Lung microvascular endothelial cell (primary cell): ENCODE results near the gene MECR. TPM values are rescaled to one million over a fixed set of nuclear protein-coding genes. Genes with fewer than 3 reads are reported as not detected.
A peak's percentile ranks its signal among the peaks of the same experiment; 100 is the strongest.
"Not testable (repeated sequence)": the region's sequence is repeated elsewhere in the genome, so short reads cannot be mapped to it uniquely, and the experiment has no call there.

ENCODE experiments used
- DNase-seq, 2 donors: peaks; one replicate each; pipeline versions ENCODE4 v3.0.0 to v3.0.0-alpha.2; 2010; ENCODE audit warnings: low read depth in 2 of 2
- total RNA-seq: library from RNA; depleted of rRNA; stranded (reverse); fragments of >200 nt; gene quantifications from 2 replicates; pipeline ENCODE4 v1.2.1, GENCODE V29; 2014

Gene MECR
- total RNA-seq, 1 donor from 2014 or later: 12.7 TPM

DNA sequence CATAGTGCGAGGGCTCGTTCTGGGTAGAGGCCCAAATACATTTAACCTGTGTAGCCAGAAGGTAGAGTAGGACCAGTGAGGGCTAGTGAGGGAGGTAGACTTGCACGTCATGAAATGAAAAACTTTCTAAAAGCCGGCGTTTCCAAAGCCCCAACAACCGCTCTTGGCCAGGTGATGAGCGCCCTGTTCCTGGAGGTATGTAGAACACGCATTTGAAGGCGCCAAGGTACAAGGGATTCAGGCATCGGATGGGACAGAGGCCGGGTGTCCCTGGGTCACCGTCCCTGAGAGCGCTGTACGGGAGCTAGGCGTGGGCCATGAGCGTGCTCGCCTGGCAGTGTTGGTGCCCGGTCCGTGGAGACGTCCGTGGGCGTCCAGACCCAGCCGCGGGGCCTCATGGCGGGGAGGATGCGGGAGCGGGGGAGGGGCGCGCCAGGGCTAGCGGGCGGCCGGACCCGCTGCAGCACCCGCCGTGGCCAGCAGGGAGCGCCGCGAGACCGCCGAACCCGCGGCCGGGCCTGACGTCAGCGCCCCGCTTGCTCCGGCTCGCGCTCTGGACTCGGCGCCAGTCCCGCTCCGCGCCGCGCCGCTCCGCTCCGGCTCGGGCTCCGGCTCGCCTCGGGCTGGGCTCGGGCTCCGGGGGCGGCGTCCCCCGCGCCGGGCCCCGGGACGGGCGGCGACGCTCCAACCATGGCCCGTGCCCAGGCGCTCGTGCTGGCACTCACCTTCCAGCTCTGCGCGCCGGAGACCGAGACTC is 5.4 kb upstream of the MECR start, which contains the start of gene PTPRU:
Gene PTPRU, plus strand, starts transcription at position 568 of the 757 bp plus-strand sequence. Its CDS starts 123 bp downstream, at position 691.
- peak; percentile 74 to 84 for DNase-seq

DNA sequence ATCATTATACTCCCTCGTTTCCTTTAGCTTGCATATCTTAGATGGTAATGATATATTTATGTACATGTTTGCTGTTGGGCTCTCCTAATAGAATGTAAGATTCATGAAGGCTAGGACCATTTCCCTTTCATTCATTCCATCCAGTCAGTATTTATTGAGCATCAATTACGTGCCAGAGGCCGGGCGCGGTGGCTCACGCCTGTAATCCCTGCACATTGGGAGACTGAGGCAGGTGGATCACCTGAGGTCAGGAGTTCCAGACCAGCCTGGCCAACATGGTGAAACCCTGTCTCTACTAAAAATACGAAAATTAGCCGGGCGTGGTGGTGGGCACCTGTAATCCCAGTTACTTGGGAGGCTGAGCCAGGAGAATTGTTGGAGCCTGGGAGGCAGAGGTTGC is 4.1 kb upstream of the MECR start:
- DNase-seq: not testable (repeated sequence)

DNA sequence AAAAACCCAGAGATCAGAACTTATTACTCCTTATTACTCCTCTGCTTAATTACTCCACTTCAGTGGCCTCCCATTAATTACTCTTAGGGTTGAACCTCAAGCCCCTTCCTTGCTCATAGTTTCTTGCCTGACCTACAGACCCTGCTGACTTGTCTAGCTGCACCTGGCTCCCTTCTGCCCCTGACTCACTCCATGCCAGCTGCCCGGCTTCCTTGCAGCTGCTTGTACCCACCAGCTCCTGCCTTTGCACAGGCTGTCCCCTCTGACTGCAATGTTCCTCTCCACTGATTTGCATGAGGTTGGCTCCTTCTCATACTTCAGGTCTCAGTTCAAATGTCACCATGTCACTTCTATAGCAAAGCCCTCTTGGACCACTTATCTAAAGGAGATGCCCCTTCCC is 3.7 kb upstream of the MECR start:
- DNase-seq: no peak

DNA sequence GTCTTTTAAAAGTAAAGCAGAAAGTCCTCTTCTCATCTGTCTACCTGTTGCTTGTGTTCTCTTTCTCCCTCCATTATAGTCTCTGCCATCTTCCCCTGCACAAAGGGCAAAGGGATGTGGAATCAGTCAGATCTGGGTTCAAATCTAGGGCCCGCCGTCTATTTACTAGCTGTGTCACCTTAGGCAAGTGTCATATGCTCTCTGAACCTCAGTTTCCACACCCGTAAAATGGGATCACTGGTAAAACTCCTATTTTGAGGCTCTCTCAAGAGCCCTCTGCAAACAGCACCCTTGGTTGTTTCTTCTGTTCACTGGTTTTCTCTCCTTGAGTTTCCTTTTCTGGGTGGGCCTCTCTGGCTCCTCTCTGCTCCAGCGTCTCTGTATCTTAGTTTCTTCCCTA is 3.0 kb upstream of the MECR start:
- no peak for DNase-seq

DNA sequence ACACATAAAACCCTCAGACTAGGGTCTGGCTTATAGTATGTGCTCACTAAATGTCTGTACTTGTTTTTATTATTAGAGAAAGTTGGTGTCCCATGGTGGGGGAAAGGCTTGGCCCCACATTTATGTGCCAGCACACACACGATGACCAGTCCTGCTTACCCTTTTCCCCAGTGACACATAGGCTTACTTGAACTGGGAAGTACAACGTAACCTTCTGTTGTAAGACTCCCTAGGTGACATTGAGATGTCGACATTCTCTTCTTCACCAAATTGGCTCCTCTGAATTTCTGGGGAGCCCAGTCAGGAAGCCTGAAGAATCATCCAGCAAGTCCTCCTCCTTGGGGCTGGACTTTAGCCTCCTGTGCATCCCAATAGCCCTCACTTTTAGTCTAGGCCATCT is 1.7 kb upstream of the MECR start:
- no peak for DNase-seq

DNA sequence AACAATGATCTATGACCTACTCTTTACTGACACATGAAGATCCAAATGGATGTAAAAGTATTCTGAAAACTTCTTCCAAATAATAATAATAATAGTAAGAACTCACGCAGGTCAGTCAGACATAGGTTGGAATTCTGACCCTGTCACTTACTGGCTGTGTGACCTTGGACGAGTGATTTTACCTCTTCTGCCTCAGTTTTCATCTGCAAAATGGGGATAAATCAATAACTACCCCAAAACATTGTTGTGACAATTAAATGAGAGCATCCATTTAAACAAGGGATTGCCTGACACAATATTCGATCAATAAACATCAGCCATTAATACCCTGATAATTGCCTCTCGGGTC is 556 bp downstream of the MECR start:
- no peak for DNase-seq

DNA sequence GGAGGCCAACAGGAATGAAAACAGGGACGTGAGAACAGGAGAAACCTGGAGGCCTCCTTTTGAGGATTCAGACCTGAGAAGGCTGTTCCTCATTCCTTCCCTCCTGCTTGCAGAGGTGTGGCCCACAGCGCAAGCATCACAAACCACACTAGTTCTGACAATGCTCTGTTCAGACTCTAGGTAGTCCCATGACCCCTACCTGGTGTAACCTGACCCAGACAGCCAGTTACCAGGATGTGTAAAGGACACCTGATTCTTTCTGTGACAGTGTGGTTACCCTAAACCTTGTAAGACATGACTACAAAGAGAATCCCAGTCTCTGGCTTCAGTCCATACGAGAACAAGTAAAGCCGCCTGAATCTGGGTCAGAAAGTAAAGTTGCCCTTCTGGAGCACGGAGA is 3.2 kb downstream of the MECR start:
- no peak for DNase-seq

DNA sequence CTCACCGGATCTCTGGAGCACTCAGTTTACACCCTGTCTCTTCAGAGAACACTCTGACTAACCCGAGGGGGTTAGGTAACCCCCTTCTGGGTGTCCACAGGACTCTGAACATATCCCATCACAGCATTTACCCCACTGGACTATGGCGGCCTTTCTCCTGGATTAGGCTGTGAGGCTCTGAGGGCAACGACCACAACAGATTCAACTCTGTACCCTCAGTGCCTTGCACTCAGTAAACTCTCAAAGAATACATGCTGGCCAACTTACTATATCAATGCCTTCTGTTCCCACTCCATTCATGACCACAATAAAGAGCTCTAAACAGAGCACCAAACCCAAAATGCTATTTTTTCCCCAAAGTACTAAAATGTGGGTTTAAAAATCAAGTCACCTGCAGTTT is 5.4 kb downstream of the MECR start:
- no peak for DNase-seq

DNA sequence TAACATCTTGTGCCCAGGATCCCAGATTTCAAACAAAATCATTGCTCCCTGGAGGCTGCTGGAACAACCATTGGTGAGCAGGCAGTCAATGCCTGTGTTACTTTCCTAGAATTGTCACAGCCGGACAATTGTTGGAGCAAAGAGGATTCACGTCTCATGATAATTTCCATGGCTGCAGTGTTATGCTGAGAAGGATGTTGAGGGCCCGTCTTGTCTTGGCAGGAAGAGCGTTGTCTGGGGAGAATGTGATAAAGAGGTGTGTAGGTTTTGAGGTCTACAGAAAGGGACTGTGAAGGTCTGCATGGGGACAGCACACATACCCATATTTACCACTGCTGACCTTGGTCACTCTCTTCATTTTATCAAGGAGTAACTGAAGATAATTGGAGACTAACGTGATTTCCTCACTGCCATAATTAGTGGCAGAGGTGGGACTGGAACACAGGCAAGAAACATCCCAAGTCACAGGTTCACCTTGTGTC is 6.3 kb downstream of the MECR start:
- no peak for DNase-seq

DNA sequence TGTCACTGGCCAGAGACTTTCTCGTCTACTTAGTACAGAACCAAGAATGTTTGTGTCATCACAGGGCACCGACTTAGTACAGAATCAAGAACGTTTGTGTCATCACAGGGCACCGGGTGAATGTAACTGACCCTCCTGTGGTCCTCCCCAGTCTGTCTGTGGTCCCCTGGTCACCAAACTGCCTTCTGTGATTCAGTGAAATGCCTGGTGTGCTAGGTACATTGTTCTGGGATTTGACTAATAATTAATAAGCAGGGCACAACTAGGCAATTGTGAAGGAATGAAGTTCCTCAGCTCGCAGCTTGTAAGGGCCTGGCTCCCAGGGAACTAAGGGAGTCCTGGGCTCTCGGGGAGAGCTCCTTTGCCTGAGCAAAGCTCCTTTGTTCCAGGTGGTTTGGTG is 7.2 kb downstream of the MECR start:
- no peak for DNase-seq

DNA sequence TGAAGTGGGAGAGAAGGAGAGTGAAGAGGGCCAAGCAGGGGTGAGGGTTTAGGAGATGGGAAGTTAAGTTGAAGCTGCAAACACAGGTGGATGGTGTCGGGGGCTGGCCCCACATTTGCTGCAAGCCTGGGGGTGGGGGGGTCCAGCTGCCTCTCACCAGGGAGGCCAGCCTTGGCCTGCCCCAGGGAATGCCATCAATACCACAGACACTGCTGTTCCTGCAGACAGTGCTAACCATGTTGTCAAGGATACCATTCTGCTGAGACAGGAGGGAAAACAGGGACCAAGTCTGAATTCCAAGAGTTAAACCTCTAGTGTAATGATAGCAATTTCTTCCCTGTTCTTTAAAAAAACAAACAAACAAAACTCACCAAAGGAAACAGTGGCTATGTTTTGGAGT is 8.0 kb downstream of the MECR start:
- DNase-seq: no peak

DNA sequence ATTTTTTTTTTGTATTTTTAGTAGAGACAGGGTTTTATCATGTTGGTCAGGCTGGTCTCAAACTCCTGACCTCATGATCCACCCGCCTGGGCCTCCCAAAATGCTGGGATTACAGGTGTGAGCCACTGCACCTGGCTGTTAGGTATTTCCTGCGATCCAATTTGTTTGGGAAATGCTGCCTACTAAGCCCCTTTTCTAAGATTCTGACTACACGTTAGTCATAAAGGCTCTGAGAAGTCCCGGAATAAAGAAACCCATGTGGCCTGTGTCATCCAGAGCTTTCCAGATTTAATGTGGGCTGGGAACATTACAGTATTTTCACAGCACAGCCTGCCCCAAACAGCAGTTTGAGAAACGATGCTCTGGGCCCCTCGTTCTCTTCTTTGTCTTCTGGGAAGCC is 8.5 kb downstream of the MECR start:
- DNase-seq: not testable (repeated sequence)

DNA sequence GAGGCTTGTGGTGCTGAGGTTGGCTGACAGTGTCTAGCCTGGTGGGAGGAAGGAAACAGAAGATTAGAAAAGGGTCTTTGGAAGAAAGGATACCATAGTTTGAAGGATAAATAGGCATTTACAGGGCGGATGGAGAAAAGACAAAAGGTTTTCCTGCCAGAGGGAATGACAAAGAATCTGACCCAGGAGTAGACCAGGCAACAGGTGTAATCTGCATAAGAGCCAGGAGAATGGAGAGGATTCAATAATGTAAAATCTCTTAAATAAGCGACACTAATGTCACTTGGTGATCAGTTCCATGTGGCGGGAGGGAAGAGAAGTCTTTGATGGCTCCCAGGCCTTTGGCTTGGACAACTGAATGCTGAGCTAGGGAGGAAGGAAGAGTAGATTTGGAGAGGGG is 9.4 kb downstream of the MECR start:
- no peak for DNase-seq

DNA sequence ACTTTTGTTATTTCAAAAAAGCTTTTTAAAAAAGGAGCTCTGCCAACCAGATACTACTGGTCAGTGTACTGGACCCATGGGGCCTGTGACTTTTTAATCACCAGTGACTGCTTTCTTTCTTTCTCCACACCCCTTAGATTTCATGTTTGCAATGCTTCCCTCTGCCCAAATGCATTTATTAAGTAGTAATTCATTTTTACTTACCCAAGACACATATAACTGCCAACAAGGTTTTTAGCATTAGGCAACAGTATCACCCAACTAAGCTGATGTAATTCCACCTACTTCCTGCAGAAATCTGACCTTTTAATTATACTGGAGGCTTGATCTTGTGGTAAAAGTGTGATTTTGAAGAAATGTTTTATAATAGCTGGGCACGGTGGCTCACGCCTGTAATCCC is 12.5 kb downstream of the MECR start:
- no peak for DNase-seq

DNA sequence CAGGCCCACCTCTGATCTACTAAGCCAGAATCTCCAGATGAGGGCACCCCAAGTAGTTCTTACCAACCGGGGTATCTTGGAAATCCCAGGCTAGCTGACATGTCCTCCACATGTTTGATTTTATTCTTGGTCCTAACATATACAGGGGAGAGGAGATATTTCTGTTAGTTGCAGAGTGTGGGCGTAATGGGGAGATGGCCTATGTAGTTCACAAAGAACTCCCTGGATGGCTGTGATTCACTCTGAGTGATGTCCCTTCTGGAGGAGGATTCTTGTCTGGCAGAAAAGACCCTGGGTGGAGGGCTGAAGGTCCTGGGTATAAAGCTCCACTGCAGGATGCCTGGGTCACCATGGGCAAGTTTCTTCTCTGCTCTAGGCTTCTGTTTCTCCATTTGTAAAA is 13.1 kb downstream of the MECR start:
- no peak for DNase-seq

DNA sequence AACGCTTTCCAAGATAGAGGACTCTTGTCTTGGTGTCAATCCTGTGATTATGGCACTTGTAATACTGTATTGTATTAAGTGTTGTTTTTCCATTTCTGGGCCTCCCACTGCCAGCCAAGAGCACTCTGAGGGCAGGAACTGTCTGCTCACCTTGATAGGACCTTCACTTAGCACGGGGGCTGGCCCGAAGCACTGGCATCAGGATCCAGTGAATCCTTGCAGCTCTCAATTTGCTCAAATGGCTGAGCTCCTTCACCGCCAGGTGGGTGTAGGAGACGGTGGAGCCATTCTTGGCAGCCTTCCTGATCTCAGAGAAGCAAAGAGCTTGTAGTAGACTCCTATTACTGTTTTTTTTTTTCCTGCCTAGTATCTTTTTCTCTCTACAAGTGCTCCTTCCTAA is 17.7 kb downstream of the MECR start:
- DNase-seq: no peak

DNA sequence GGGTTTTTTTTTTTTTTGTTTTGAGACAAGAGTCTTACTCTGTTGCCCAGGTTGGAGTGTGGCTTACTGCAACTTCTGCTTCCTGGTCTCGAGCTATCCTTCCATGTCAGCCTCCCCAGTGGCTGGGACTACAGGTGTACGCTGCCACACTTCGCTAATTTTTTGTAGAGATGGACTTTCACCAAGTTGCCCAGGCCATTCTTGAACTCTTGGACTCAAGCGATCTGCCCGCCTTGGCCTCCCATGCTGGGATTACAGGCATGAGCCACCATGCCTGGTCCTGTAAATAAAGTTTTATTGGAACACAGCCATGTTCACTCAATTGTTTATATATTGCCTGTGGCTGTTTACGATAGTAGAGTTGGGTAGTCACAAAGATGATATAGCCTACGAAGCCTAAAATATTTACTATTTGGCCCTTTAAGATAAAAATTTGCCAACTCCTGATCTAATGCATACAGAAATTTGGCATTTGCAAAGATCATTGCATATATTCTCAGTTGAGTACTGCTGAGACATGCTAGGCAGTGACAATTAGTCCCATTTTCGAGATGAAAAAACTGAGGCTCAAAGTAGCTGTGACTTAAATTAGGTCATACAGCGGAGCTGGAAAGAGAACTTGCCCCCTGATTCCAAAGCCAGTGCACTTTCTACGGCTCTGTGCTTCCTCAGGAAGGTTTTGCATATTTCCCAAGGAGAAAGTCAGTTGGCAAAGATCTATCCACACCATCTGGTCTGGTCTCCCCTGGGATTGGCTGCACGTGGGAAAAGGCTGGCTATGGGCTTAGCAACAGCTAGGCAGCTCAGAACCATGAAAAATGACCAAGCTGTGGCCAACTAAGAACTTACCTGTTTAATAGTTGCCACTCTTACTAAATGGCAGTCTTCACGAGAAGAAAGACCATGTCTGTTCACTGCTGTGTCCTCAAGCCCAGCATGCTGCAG is 19.4 kb downstream of the MECR start:
- DNase-seq: no peak

DNA sequence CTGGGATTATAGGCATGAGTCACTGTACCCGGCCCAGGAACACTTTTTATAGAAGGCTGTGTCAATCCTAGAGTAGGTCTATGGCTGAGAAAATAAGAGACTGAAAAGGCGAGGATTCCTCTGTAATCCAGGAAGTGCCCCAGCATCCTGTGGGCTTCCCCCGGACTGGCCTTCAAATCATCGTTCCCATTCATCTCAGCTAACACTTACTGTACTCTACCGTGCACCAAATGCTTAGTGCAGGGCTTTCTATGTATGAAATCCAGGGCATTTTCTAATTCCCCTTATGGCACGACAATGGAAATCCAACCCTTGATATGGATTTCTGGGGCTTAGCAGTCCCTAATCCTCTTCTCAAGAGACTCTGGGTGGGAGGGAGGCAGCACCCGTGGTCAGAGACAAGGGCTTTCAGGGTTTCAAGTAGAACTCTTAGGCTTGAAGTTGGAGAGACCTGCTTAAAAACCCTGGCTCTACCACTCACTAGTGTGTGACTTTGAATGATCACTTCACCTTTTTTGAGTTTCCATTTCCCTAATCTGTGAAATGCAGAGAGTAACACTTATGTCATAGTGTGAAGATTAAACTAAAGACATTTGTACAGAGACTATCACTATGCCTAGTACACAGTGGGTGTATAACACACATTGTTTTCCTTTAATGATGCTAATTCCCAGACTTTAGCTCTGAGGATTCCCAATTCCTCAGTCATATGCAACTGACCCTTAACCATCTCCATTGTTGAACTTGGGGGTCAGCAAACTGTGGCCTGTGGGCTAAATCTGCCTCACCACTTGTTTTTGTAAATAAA is 20.3 kb downstream of the MECR start:
- DNase-seq: peak; percentile 53 to 80

DNA sequence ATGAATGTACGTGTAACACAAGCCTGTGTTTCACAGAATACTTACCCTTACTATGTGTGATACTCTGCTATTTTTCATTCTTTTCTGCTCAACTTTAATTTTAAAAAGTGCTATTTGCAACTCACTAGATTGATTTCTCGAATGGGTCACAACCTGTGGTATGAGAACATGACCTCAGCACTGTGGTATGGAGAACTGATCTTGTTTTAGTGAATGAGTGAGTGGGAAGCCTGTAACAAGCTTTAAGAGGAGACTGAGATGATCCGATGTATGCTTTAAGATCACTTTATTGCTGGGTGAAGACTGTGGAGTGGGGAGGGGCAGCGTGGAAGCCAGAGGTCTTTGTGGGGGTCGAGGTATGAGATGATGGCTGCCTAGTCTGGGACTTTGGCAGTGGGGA is 21.6 kb downstream of the MECR start:
- no peak for DNase-seq

DNA sequence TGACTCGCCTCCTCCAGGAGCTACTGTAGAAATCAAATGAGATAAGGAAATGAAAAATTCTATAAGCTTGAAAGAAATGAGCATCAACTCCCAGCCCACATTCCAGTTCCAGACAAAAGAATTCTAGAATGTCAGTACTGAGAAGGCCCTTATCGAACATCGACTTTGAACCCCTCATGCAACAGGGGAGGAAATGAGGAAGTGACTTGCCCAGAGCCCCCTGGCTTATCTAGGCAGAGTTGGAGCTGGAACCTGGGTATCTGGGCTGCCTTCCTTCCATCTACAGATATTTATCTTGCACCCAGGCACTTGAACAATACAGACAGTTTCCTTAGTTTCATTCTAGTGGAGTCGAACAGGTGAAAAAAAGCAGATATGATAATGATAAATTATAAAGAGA is 22.3 kb downstream of the MECR start:
- DNase-seq: no peak

DNA sequence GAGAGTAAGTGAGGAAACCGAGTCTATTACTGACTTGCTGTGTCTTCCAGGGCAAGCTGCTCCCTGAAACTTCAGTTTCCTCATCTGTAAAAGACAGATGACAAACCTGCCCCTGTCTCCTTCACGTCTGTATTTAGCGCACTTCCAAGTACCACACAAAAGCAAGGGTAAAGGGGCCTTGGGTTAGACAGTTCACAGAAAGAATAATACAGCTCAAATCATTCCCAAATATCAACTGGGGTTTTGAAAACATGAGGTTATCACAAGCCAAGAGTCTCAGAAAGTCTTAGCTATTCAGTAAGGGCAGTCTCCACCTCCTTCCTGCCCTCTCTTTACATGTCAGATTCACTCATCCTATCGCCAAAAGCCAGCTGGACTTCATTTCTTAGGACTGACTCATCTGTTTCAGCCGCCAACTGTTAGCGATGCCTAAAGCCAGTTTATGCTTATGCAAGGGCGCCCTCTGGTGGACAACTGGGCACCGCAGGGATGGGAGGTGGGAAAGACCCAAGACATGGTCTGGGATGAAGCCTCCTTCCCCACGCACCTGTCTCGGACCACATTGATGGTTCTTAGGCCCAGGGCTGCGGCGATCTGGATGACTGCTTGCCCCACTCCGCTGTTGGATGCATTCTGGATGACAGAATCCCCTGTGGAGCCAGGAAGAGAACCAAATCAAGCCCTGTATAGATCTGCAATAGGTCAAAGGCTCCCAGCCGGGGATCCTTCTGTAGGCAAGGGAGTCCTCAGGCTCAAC is 28.0 kb downstream of the MECR start:
- DNase-seq: peak; percentile 95 to 97
